HFF-Myc (cell line): ENCODE measurements around the gene ACVR1.

Source experiments
- DNase-seq: peaks from one replicate; pipeline ENCODE4 v3.0.0-alpha.2; 2011; ENCODE audit warnings: low read depth; ENCODE audit errors: extremely low read depth
- H3K4me3 ChIP-seq: replicated peaks from 2 replicates; pipeline ENCODE4 v1.5.1; 2011; ENCODE audit warnings: low read depth, mild to moderate bottlenecking, control low read depth, low read length
- CTCF ChIP-seq: IDR thresholded peaks from 2 replicates; pipeline ENCODE4 v1.5.1; 2012; ENCODE audit warnings: mild to moderate bottlenecking, low read depth, low read length, control low read depth; ENCODE audit errors: missing control alignments

ACVR1 gene

GRCh38 chr2:157848213-157848612 lies 27.9 kb downstream of the ACVR1 start:
- TF ChIP-seq CTCF, result no peak
- DNase-seq, result no peak
- H3K4me3 ChIP-seq, result no peak overlapping the region

- no peak for TF ChIP-seq CTCF
- H3K4me3 ChIP-seq, result no peak overlapping the region
- DNase-seq, result no peak
Observed at GRCh38 chr2:157845081-157845480, 31.0 kb downstream of the ACVR1 start.

- H3K4me3 ChIP-seq, result no peak overlapping the region
- TF ChIP-seq CTCF, result no peak
Observed at GRCh38 chr2:157843935-157844334, 32.2 kb downstream of the ACVR1 start.

GRCh38 chr2:157843081-157843480 lies 33.0 kb downstream of the ACVR1 start:
- no peak overlapping the region for H3K4me3 ChIP-seq
- TF ChIP-seq CTCF, result no peak
- no peak for DNase-seq

More at GRCh38 chr2:157843935-157844334, 32.2 kb downstream of the ACVR1 start:
- DNase-seq, result no peak

GRCh38 chr2:157842106-157842879 lies 33.8 kb downstream of the ACVR1 start:
- no peak for DNase-seq
- no peak for TF ChIP-seq CTCF
- H3K4me3 ChIP-seq, result no peak overlapping the region

GRCh38 chr2:157841485-157841884 lies 34.6 kb downstream of the ACVR1 start:
- no peak for TF ChIP-seq CTCF
- no peak overlapping the region for H3K4me3 ChIP-seq
- DNase-seq, result no peak
